GM19455 (cell line): ENCODE measurements around the gene SRGAP1.
"Not testable (repeated sequence)": the region's sequence is repeated elsewhere in the genome, so short reads cannot be mapped to it uniquely, and the experiment has no call there.

Source experiments
- ATAC-seq: cut with Tn5 transposase; IDR thresholded peaks from one replicate; pipeline ENCODE4 v1.9.1; 2021; ENCODE audit not compliant: unreplicated experiment

The SRGAP1 gene

DNA sequence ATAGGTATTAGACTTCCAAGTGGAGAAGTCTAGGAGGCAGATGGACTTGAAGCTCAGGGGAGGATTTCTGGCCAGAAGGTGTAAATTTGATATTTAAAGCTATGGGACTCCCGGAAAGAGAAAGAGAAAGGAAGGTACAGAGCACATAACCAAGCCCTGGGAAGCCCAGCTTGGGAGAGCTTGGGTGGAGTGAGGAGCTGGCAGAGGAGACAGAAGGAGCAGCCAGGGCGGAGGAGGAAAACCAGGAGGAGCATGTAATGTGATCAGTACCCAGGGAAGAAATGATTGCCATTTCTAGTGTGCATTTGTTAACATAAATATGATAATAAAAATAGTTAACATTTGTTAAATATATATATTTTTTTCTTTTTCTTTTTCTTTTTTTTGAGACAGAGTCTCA lies 310.2 kb downstream of the SRGAP1 start:
- no peak for ATAC-seq

GRCh38 chr12:64157110-64157509 lies 312.6 kb downstream of the SRGAP1 start:
- ATAC-seq, result no peak

- ATAC-seq, result no peak
Measured at GRCh38 chr12:64160021-64160710, 315.7 kb downstream of the SRGAP1 start.

GRCh38 chr12:64160711-64161060 lies 316.2 kb downstream of the SRGAP1 start:
- ATAC-seq, result no peak

DNA sequence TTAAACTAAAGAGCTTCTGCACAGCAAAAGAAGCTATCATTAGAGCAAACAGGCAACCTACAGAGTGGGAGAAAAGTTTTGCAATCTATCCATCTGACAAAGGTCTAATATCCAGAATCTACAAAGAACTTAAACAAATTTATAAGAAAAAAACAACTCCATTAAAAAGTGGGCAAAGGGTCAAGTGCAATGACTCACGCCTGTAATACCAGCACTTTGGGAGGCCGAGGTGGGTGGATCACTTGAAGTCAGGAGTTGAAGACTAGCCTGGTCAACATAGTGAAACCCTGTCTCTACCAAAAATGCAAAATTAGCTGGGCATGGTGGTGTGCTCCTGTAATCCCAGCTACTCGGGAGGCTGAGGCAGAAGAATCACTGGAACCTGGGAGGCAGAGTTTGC lies 322.1 kb downstream of the SRGAP1 start:
- not testable (repeated sequence) for ATAC-seq

GRCh38 chr12:64167041-64167440 lies 322.5 kb downstream of the SRGAP1 start:
- not testable (repeated sequence) for ATAC-seq

- ATAC-seq, result no peak
Measured at GRCh38 chr12:64170024-64170423, 325.5 kb downstream of the SRGAP1 start.

- no peak for ATAC-seq
Measured at GRCh38 chr12:64170730-64171129, 326.2 kb downstream of the SRGAP1 start.

- ATAC-seq, result no peak
Measured at GRCh38 chr12:64171715-64172114, 327.2 kb downstream of the SRGAP1 start.

- no peak for ATAC-seq
Measured at GRCh38 chr12:64172143-64172970, 327.9 kb downstream of the SRGAP1 start.

- ATAC-seq, result no peak
Measured at GRCh38 chr12:64173456-64173855, 329.0 kb downstream of the SRGAP1 start.

DNA sequence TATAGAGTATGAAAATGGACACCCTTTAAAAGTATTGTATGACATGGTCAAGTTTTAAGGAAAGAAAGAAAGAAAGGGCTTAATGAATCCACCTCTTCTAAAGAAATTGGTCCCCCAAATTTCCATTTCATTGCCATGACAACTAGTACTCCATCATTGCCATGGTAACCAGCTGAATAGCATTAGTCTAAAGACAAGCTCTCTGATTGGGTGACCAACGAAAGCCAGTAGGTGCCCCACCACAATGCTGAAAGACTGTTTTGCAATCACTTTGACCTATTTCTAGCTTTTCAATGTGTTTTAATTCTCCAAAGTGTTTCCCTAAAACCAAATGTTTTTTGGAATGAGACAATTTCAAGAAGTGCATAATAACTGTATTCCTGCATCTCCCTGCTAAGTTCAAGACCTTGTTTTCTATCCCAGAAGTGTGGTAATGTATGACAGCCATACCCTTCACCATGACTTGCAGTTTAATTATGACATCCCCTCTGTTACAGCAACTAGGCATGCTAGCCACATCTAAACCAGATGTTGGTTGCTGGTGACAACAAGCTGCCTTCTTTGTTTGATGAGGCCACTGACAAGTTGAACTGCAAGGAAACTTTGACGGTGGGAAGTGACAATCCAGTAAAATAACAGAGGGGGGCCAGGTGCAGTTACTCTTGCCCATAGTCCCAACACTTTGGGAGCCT lies 330.9 kb downstream of the SRGAP1 start:
- ATAC-seq, result no peak

GRCh38 chr12:64177001-64177400 lies 332.5 kb downstream of the SRGAP1 start:
- ATAC-seq, result no peak

- ATAC-seq, result no peak
Measured at GRCh38 chr12:64178122-64178521, 333.6 kb downstream of the SRGAP1 start.

GRCh38 chr12:64180951-64181350 lies 336.5 kb downstream of the SRGAP1 start:
- no peak for ATAC-seq

DNA sequence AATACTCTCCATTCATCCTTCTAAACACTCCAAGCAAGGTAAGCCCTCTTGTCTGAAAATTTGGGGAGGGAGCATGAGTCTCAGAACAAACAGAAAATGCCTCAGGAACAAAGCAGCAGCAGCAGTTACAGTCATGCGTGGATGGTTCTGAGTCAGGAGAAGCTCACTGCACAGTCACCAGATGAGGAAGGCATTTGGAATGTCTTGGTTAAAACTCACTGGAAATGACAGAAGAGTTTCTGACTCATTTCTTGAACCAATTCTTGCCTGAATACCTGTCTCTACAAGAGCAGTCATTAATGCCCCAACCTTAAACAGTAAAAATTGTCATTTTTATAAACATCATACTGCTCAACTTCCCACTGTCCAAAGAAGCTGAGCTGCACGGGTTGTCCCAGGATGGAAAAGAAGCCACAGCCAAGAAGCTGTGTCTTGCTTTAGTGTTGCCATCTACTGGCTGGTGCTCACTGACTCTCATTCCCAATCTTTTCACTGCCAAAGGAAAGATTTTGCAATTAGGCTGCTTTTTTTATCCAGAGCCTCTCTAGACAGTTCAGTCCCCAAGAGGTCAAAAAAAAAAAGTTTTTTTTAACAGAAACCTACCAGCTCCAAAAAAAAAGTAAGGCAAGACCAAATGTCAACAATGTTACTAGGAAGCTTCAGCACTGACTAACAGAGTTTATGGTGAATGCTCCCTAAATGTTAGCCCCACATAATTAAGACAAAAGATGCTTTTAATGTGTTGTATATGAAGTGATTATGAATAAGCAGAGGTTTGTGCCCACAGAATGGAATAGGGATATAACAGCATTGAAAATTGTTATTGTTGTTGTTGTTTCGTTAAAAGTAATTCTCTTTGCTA lies 337.2 kb downstream of the SRGAP1 start:
- ATAC-seq, result no peak

- ATAC-seq, result no peak
Measured at GRCh38 chr12:64184216-64184615, 339.7 kb downstream of the SRGAP1 start.

- peak; percentile 85 for ATAC-seq
Measured at GRCh38 chr12:64186789-64187188, 342.3 kb downstream of the SRGAP1 start.

GRCh38 chr12:64187370-64187769 lies 342.9 kb downstream of the SRGAP1 start:
- ATAC-seq, result no peak

GRCh38 chr12:64187794-64188193 lies 343.3 kb downstream of the SRGAP1 start:
- no peak for ATAC-seq

- ATAC-seq, result no peak
Measured at GRCh38 chr12:64189530-64189929, 345.0 kb downstream of the SRGAP1 start.
